Heart left ventricle (tissue), 16 donors: ENCODE results near the gene MYO1A. TPM values are rescaled to one million over a fixed set of nuclear protein-coding genes. Genes with fewer than 3 reads are reported as not detected.

ENCODE experiments used
- ATAC-seq, 4 donors: fragments of 200-7000 bp; cut with Tn5 transposase; one replicate each; pipeline ENCODE4 v1.9.1; 2020 to 2022; ENCODE audit warnings: moderate library complexity in 4 of 4, mild to moderate bottlenecking in 3 of 4, moderate number of reproducible peaks in 1 of 4
- DNase-seq, 5 donors: peaks; one replicate each; pipeline ENCODE4 v3.0.0-alpha.2; 2020
- H3K27ac ChIP-seq, 12 donors: fragments of 200-600 bp; sonication (generic) in 4 of 12; one replicate each; pipeline versions ENCODE4 v1.5.0 to v1.8.0; 2016 to 2022; ENCODE audit warnings: mild to moderate bottlenecking in 2 of 12
- H3K27me3 ChIP-seq, 9 donors: fragments of 200-600 bp; sonication (generic) in 2 of 9; one replicate each; pipeline versions ENCODE4 v1.5.1 to v1.8.0; 2016 to 2022; ENCODE audit warnings: mild to moderate bottlenecking in 3 of 9
- H3K36me3 ChIP-seq, 9 donors: fragments of 200-600 bp; sonication (generic) in 2 of 9; one replicate each; pipeline versions ENCODE4 v1.5.0 to v1.8.0; 2018 to 2022; ENCODE audit warnings: mild to moderate bottlenecking in 2 of 9
- H3K4me1 ChIP-seq, 12 donors: fragments of 200-600 bp; sonication (generic) in 4 of 12; one replicate each; pipeline versions ENCODE4 v1.5.0 to v1.8.0; 2016 to 2022; ENCODE audit warnings: mild to moderate bottlenecking in 3 of 12
- H3K4me3 ChIP-seq, 12 donors: fragments of 200-600 bp; sonication (generic) in 4 of 12; one replicate each; pipeline versions ENCODE4 v1.5.0 to v1.8.0; 2017 to 2022; ENCODE audit warnings: mild to moderate bottlenecking in 9 of 12, moderate library complexity in 4 of 12
- H3K9me3 ChIP-seq, 12 donors: fragments of 200-600 bp; sonication (generic) in 4 of 12; one replicate each; pipeline versions ENCODE4 v1.5.0 to v1.8.0; 2016 to 2022; ENCODE audit warnings: mild to moderate bottlenecking in 1 of 12
- CTCF ChIP-seq, 12 donors: fragments of 200-600 bp; sonication (generic) in 4 of 12; IDR thresholded peaks; one replicate each; pipeline versions ENCODE4 v1.5.0 to v1.8.0; 2018 to 2022; ENCODE audit warnings: antibody characterized with exemption in 12 of 12, mild to moderate bottlenecking in 5 of 12
- POLR2A ChIP-seq, 2 donors: fragments of 450-650 bp; IDR thresholded peaks; one replicate each; pipeline ENCODE4 v1.6.1; 2017; ENCODE audit warnings: antibody characterized with exemption in 2 of 2, mild to moderate bottlenecking in 2 of 2, moderate library complexity in 2 of 2
- WGBS, 4 donors: extraction: QIAGEN DNeasy Blood & Tissue Kit in 2 of 4; methylation state at CpG; one replicate each; pipeline versions ENCODE4 v1.1.5 to v1.1.7; 2013 to 2018; 5-methylcytosine and 5-hydroxymethylcytosine counted together
- intact Hi-C, 10 donors: fragments of 100-400 bp; cut with DNase I; formaldehyde crosslinking; loops; one replicate each; pipeline versions ENCODE4 v1.11.1 to v1.14.2; 2022
- polyA plus RNA-seq, 2 donors: library from polyadenylated mRNA; stranded (reverse); fragments of 200-250 nt; gene quantifications; one replicate each; pipeline ENCODE4 v1.2.3, GENCODE V29; 2013
- total RNA-seq, 9 donors: library from RNA; depleted of rRNA in 2 of 9; stranded (reverse); fragments of >200 nt in 2 of 9; fragmentation: NEBNext Ultra II Directional in 3 of 9; extraction: Animal tissue kit (Norgen Biotek cat#: 25700) in 3 of 9; gene quantifications; one replicate each; pipeline versions ENCODE4 v1.1.0 to v1.2.4, GENCODE V29; 2016 to 2023
- donor health status: ischemic (EF 13 %, LVEDD 7.1; RV severe dilation, severe dysfunction).
- donor health status: healthy with polysubstance abuse.
- donor health status: DM: no; HTN: yes; CAD: no.
- donor health status: DM: no; HTN: no; CAD: no.
- donor health status: ischemic (EF 25% LVEDD 6.9; RV normal size, moderate dysfunction).
- donor health status: ischemic (EF 25% LVEDD 5.7; RV mildly dilated, moderate dysfunction).
- donor health status: healthy.
- donor health status: DM: yes; HTN: yes; CAD: no.
- donor health status: ischemic (EF 35%, LVEDD 5.7; RV mildly dilated, moderate dysfunction).
- donor health status: nonischemic (EF 11% LVEDD 7.7; RV severe dilation, severe dysfunction).
- donor health status: DM: yes; HTN: yes; CAD: no.
- donor health status: PGD.
- donor health status: ischemic (EF 29% LVEDD 5.4; RV normal size, mild dysfunction).
- donor health status: nonischemic (EF 23%, LVEDD 6.1; RV moderate dilation, normal function).

Gene MYO1A
- total and polyA plus RNA-seq, 11 donors: 0.06 to 0.77 (median 0.32) TPM; not detected in 7

- Histone ChIP-seq H3K9me3 (no peaks in the 10 kb centered on the region), H3K27me3 (peaks cover 0 to 6% (median 0%) of the 10 kb centered on the region in 9 donors), H3K4me3 (no peak overlapping the region), H3K27ac (no peak overlapping the region), H3K36me3 (no peaks in the 10 kb centered on the region), H3K4me1 (no peaks in the 10 kb centered on the region)
- intact Hi-C loops: no loop called here
- TF ChIP-seq POLR2A (IDR thresholded peaks at IDR 0.05): no peak
- TF ChIP-seq CTCF (IDR thresholded peaks at IDR 0.05): no peak
- ATAC-seq (no peak), DNase-seq (no peak)
- 58 to 70% (median 64%) methylated on average over 3 of the region's 3 CpGs for WGBS, 4 donors
Measured at GRCh38 chr12:57037264-57037663, 12.7 kb downstream of the MYO1A start.

- 93 to 96% (median 95%) methylated on average over 3 of the region's 3 CpGs for WGBS, 4 donors
- peaks cover 0 to 5% (median 0%) of the 10 kb centered on the region in 9 donors for H3K27me3 ChIP-seq
- no peak for TF ChIP-seq CTCF (IDR thresholded peaks at IDR 0.05)
- no peak for TF ChIP-seq POLR2A (IDR thresholded peaks at IDR 0.05)
- no peak overlapping the region for H3K4me3 ChIP-seq
- DNase-seq (no peak), ATAC-seq (no peak)
- intact Hi-C loops: no loop called here
- peaks cover 0 to 4% (median 0%) of the 10 kb centered on the region in 12 donors for H3K4me1 ChIP-seq
- no peaks in the 10 kb centered on the region for H3K36me3 ChIP-seq
- no peak overlapping the region for H3K27ac ChIP-seq
- H3K9me3 ChIP-seq: no peaks in the 10 kb centered on the region
Measured at GRCh38 chr12:57033431-57033830, 16.5 kb downstream of the MYO1A start.

- intact Hi-C loops: no loop called here
- H3K4me1 ChIP-seq: peaks cover 0 to 8% (median 0%) of the 10 kb centered on the region in 12 donors
- TF ChIP-seq CTCF (IDR thresholded peaks at IDR 0.05) (no peak), POLR2A (IDR thresholded peaks at IDR 0.05) (no peak)
- ATAC-seq (no peak), DNase-seq (no peak)
- H3K36me3 ChIP-seq: no peaks in the 10 kb centered on the region
- no peak overlapping the region for H3K27ac ChIP-seq
- H3K9me3 ChIP-seq: no peaks in the 10 kb centered on the region
- H3K27me3 ChIP-seq: peaks cover 0 to 5% (median 0%) of the 10 kb centered on the region in 9 donors
- H3K4me3 ChIP-seq: no peak overlapping the region
- WGBS, 4 donors: 81 to 84% (median 82%) methylated on average over 7 of the region's 7 CpGs
Measured at GRCh38 chr12:57031789-57032188, 18.1 kb downstream of the MYO1A start.

- Histone ChIP-seq H3K4me3 (no peak overlapping the region), H3K4me1 (peaks cover 0 to 8% (median 0%) of the 10 kb centered on the region in 12 donors), H3K9me3 (no peaks in the 10 kb centered on the region), H3K27me3 (peaks cover 0 to 5% (median 0%) of the 10 kb centered on the region in 9 donors), H3K27ac (no peak overlapping the region), H3K36me3 (no peaks in the 10 kb centered on the region)
- no peak for DNase-seq
- 35 to 52% (median 46%) methylated on average over 2 of the region's 2 CpGs for WGBS, 4 donors
- no peak for ATAC-seq
- intact Hi-C loops: no loop called here
- TF ChIP-seq CTCF (IDR thresholded peaks at IDR 0.05) (no peak), POLR2A (IDR thresholded peaks at IDR 0.05) (no peak)
Measured at GRCh38 chr12:57031138-57031725, 18.7 kb downstream of the MYO1A start.
